NCI-H2029 treated with DMSO at 0.1 percent for 48 hours (cell line): Measurements from ENCODE around the gene NGFR.
"Not testable (repeated sequence)": the region's sequence is repeated elsewhere in the genome, so short reads cannot be mapped to it uniquely, and the experiment has no call there.

ENCODE experiments used
- DNase-seq: peaks from one replicate; lab custom pipeline; 2025; lab: John Stamatoyannopoulos, UW

The NGFR gene

DNA sequence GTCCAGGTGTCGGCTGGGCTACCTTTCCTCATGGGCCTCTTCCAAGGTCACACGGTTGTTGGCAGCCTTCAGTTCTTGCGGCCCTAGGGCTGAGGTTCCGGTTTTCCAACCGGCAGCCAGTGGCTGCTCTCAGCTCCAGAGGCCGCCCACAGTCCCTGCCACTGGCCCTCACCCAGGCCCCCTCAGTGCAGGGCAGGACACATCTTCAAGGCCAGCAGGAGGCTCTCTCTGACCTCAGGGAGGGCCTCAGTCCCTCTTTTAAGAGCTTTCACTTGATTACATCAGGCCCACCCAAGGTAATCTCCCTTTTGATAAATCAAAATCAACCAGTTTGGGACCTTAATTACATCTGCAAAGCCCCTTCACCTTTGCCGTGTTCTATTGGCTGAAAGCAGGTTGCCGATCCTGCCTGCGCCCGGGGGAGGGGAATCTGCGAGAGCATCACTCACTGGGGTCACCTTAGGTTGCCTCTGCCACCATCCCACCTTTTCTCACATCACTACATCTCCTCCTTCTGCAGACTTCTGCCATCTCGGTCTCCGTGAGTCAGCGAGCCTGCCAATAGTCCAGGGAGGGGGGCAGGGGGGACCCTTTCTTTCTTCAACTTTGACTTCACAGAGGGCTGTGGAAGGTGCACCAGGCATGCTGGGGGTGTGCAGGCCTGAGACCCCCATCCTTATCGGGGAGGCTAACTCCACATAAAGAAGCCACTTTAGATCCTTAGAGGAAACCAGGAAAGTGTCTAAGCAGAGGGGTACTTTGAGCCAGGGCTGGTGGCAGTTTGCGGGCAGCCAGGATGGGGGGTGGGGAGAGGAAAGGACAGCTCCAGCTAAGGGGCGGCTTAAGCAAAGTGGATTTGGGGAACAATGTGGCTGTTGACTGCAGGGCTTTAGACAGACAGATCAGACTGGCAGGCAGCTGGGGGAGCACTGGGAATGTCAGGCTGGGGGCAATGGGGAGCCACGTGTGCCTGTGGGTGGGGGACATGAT lies 51.7 kb downstream of the NGFR start:
- no peak for DNase-seq

- DNase-seq, result no peak
These were observed 52.5 kb downstream of the NGFR start for GRCh38 chr17:49547566-49547965.

DNA sequence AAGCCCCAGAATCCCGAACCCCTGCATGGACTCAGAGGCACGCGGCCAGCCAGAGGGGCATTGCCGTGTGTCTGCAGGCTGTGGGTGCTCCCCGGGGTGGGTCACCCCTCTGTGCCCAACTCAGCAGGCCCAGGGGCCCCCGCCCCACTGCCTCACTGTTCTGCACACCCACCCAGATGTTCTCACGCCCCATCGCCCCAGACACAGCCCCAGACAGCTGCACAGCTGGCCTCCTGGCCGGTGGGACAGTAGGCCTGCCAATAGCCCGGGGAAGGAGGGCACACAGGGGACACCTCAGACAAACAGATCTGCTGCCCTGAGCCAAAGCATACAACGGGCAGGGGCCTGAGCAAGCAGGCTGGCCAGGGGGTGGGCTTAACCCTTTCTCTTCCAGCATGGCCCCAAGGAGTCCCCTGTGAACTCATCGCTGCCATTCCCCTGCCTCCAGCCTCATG lies 53.0 kb downstream of the NGFR start:
- no peak for DNase-seq

- DNase-seq, result no peak
These were observed 53.6 kb downstream of the NGFR start for GRCh38 chr17:49548506-49549310.

DNA sequence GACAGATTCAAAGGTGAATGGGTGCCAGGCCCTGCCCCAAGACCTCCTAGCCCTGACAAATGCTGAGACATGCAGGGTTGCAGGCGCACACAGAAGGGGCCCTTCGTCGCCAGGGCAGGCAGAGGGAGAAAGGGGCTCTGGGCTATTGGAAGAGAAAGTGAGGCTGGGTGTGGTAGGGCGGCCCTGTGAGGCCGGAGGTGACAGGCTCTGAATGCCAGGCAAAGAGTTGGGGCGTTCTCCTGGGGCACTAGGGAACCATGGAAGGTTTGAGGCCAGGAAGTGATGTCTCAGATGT lies 54.2 kb downstream of the NGFR start:
- DNase-seq, result no peak

DNA sequence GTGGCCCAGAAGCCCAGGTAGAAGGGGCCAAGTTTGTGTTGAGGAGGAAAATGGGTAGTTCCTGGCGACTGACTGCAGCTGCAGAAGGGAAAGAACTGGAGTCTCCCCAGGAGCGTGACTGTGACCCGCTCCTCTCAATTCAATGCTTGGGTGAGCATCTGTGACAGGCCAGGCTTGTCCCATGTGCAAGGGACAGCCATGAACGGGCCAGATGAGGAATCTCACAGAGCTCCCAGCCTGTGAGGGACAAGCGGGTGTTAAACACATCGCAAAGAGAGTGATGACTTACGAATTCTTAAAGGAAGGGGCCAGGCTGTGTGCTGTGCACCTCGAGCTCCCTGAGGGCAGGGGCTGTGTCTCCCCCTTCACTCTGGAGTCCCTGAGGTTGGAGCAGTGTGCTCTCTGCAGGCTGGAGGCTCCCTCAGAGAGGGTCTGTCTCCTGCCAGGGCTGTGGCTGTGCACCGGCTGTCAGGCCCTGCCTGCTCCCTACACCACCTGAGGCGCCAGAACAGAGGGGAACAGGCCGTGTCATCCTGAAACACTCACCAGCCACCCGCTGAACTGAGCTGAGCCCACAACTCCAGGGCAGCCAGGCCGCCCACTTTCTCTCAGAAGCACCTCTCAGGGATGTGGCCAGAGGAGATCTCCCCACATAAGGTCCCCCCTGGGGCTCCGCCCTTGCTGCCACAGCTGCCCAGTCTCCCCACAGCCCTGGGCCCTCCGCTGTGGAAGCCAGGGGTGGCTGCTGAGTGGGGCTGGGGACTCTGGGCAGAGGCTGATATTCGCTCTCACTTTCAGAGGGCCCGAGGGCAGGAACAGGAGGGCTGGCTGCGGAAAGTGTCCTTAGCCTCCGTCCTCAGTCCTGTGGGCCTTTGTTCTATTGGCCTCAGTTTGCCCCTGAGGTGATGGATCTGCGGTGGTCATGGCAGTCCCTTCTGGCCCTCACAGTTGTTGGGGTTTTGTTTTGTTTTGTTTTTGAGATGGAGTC lies 54.9 kb downstream of the NGFR start:
- DNase-seq, result no peak

- not testable (repeated sequence) for DNase-seq
These were observed 55.7 kb downstream of the NGFR start for GRCh38 chr17:49550764-49551163.

GRCh38 chr17:49551221-49552069 lies 56.4 kb downstream of the NGFR start:
- no peak for DNase-seq

DNA sequence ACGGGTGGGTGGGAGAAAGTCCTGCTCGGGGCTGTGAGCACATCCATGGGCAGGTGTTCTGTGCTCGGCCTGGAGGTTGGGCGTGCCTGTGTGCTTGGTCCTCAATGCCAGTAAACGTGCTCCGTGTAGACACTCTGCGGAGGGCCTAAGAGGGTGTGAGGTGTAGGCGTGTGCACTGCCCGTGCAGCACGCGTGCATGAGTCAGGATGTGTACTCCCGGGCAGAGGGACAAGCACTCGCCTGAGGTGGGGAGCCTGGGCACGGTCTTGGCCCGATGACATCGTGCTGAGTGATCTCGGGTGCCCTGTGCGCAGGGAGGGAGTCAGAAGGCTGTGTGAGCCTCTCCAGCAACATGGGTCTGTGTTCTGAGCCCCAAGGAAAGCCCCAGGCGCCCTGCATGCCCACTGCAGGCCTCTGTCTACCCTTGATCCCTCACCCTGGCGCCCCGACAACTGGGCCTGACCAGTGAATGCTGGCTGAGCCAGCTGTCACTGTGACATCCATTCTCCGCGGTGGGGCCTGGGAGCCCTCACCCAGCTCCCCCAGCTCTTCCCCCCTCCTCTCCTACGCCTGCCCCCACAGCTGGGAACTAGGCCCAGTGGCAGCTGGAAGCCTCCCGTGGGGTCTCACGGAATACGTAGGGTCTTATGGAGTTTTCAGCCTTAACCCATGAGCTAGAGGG lies 57.1 kb downstream of the NGFR start:
- DNase-seq, result no peak

- no peak for DNase-seq
These were observed 58.7 kb downstream of the NGFR start for GRCh38 chr17:49553676-49554335.

DNA sequence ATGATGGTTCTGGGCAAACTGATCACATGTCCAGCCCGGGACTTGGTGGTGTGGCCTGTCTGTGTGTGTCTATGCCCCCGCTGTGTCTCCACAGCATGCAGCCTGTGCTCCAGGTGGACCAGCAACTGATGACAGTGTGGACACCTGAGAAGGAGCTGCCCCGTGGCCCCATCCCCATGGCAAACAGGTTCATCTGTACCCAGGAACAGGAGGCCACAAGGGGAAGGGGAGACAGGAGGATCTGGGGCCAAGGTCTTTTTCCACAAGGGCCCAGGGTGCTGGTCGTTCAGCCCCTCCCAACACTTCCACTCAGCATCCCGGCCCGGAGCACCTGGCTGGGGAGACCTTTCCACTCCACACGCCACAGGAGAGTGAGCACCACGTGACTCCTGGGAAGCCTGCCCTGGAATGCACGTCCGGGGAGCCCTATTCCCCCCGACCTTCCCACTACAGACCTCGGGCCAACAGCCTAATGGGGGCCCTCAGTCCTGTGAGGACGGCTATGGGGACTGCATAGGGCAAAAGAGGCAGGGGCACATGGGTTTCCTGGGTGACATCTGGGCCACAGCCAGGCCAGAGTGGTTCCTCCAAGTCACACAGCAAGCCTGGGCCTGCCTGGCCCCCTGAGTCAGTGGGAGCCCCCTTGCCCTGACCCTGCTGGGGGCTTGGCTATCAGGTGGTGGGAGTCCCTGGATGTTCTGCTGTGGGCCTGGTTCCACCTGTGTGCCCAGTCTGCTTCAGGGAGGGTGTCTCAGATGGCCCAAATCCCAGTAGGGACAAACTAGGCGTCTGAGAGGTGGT lies 59.8 kb downstream of the NGFR start:
- DNase-seq, result no peak

GRCh38 chr17:49555495-49556222 lies 60.6 kb downstream of the NGFR start:
- DNase-seq, result no peak

DNA sequence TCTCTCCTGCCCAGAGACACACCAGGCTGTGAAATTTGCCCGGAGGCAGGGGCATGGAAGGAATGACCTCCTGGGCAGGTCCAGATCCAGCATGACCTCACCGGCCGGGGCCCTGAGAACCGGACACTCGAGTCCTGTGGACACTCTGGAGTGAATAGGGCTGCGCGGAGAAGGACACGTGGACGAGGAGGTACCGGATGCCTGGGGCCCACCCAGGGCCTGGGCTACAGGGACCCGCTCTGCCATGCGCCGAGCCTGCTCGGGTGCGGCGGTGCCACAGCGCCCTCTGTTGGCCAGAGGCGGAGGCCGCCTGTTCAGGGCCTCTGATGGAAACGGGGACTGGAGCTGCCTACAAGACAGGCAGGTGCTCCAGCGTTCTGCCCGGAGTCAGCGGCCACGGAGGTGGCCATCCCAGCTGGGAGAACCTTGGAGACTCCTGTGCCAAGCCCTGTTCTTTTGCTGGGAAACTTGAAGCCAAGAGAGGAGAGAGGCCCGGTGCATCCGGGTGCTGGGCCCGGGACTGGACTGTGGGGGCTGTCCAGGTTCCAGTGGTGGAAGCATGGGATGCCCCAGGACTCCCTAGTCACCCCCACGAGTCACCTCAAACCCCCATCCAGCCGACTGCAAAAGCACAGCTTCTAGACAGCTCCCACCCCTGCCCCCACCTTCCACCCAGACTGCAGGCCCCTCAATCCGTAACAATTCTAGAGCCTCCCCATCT lies 61.3 kb downstream of the NGFR start:
- peak; percentile 15 for DNase-seq

DNA sequence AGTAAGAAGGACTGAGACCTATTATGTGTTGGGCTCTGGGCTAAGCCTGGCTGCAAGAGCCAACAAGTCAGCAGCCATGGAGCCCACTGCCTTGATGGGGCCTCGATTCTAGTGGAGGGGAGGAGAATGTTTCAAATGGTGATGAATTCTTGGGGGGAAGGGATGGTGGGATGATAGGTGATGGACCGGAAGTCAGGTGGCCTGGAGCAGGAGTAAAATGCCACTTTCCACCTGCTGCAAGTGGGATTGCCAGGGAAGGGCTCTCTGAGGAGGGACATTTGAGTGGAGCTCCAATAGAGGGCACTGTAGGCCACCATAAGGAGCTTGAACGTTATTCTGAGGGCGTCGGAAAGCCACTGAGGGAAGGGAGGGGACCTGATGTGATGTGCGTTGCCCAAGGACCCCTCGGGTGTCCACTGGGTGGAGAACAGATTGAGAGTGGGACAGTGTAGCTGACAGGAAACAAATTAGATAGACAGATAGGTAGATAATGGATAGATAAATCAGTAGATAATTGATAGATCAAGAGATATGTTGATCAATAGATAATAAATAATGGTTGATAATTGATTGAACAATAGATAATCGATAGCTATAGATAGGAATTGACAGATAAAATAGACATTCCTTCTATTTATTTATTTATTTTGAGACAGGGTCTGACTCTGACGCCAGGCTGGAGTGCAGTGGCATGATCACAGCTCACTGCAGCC lies 62.4 kb downstream of the NGFR start:
- peak; percentile 21 for DNase-seq
